ENCODE measurements around the gene ZFYVE9. TPM values are rescaled to one million over a fixed set of nuclear protein-coding genes. Genes with fewer than 3 reads are reported as not detected.
"Not testable (repeated sequence)": the region's sequence is repeated elsewhere in the genome, so short reads cannot be mapped to it uniquely, and the experiment has no call there.

ZFYVE9 gene
- total and polyA plus RNA-seq, 2 donors, result 13.1 to 73.5 TPM

DNA sequence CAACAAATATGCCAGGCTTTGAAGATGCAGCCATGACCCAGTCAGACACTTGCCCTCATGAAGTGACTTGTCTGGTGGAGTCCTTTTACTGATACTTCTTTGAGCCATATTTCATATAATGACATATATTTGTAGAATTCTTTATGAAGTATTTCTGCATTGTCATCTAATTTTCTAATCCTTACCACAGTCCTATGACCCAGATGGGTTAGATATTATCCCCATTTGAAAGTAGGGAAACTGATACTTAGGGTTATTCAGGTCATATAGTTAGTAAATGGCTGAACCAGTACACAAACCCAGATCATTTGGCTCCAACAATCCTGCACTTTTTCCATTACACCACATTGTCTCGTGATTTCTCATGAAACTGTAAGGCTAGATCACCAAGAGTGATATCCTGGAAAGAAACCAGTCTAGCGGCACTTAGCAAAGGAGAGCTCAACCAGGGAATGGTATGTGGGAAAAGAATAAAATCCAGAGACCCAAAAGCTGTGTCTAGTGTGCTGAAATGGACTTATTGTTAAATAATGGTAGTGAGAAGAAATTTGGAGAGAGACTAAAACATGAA is 49.6 kb downstream of the ZFYVE9 start:
- Histone ChIP-seq H3K4me3 (ENCODE audit: low read depth, low read length) (no peak overlapping the region), H3K4me1 (ENCODE audit: insufficient read depth) (no peaks in the 10 kb centered on the region), H3K27ac (ENCODE audit: low read depth) (no peak overlapping the region), H3K36me3 (ENCODE audit: insufficient read depth) (no peaks in the 10 kb centered on the region)
- WGBS, result 73% methylated on average over 2 of the region's 2 CpGs
- DNase-seq (ENCODE audit: extremely low spot score), result no peak

GRCh38 chr1:52192024-52192423 is 50.1 kb downstream of the ZFYVE9 start:
- no peak overlapping the region for H3K4me3 ChIP-seq (ENCODE audit: low read depth, low read length)
- H3K27ac ChIP-seq (ENCODE audit: low read depth), result no peak overlapping the region
- H3K36me3 ChIP-seq (ENCODE audit: insufficient read depth), result no peaks in the 10 kb centered on the region
- 62% methylated on average over 2 of the region's 2 CpGs for WGBS
- no peak for DNase-seq (ENCODE audit: extremely low spot score)
- no peaks in the 10 kb centered on the region for H3K4me1 ChIP-seq (ENCODE audit: insufficient read depth)

DNA sequence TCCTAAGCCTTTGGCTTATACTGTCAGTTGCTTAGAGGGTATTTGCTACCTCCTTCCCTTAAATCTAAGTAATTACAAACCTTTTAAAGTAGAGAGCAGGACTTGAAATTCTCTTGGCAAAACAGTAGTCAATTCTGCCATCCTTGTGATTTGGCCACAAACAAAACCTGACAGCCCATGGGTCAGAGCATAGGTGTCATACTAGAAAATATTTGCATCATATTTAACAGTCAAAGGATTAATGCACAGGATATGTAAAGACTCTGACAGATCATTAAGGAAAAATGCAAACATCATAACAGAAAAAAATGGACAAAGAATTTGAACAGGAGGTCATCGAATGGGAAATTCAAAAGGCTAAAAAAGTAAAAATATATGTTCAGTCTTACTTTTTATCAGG is 50.5 kb downstream of the ZFYVE9 start:
- WGBS, result 91% methylated on average over 1 of the region's 1 CpG
- H3K27ac ChIP-seq (ENCODE audit: low read depth), result no peak overlapping the region
- DNase-seq (ENCODE audit: extremely low spot score), result no peak

DNA sequence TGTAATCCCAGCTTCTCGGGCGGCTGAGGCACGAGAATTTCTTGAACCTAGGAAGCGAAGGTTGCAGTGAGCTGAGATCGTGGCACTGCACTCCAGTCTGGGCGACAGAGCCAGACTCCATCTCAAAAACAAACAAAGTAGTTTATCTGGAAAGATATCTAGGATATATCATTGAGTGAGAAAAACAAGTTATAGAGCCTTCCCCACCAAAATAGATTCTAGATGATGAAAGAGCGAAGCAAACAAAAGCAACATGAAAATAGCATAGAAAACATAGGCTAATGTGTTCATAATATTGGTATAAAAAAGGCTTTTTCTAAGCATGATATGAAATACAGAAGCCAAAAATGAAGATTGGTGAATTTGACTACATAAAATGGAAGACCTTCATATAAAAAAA is 52.1 kb downstream of the ZFYVE9 start:
- no peaks in the 10 kb centered on the region for H3K4me1 ChIP-seq (ENCODE audit: insufficient read depth)
- H3K36me3 ChIP-seq (ENCODE audit: insufficient read depth), result no peaks in the 10 kb centered on the region
- 82% methylated on average over 7 of the region's 7 CpGs for WGBS
- no peak overlapping the region for H3K27ac ChIP-seq (ENCODE audit: low read depth)
- no peak overlapping the region for H3K4me3 ChIP-seq (ENCODE audit: low read depth, low read length)
- DNase-seq (ENCODE audit: extremely low spot score), result no peak

More for the DNA sequence above, 50.5 kb downstream of the ZFYVE9 start:
- H3K4me1 ChIP-seq (ENCODE audit: insufficient read depth), result no peaks in the 10 kb centered on the region
- no peaks in the 10 kb centered on the region for H3K36me3 ChIP-seq (ENCODE audit: insufficient read depth)
- H3K4me3 ChIP-seq (ENCODE audit: low read depth, low read length), result no peak overlapping the region

DNA sequence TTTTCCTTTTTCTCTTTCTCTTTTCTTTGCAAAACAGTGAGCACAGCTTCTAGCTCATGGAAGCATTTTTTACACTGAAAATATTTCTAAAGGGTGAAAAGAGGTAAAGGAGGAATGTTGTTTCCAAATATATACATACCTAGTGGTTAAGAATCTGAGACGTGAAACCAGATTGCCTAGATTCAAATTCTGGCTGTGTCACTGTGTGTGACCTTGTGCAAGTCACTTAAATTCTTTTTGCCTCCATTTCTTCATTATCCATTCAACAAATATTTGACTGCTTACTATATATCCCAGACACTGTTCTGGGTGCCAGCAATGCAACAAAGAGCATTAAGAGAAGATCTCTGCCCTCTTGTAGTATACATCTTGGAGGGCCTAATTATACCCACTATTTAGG is 53.3 kb downstream of the ZFYVE9 start:
- no peaks in the 10 kb centered on the region for H3K4me1 ChIP-seq (ENCODE audit: insufficient read depth)

DNA sequence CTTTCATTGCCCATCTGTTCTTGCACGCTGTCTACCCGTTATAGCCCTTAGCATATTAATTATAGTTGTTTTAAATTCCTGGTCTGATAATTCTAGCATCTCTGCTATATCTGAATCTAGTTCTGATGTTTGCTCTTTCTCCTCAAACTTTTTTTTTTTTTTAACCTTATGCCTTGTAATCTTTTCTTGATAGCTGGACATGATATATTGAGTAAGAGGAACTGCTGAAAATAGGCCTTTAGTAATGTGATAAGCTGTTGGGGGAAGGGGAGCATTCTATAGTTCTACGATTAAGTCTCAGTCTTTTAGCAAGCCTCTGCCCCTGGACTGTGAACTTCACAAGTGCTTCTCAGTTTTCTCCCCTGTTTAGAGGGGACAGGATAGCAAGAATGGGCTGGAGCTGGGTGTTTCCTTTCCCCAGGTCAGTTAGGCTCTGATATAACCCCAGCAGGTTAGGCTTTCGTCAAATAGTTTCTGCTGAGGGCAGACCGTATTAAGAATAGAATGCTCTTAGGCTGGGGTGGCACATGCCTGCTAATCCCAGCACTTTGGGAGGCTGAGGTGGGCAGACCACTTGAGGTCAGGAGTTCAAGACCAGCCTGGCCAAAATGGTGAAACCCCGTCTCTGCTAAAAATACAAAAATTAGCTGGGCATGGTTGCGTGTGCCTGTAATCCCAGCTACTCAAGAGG is 62.2 kb downstream of the ZFYVE9 start:
- H3K4me3 ChIP-seq (ENCODE audit: low read depth, low read length), result no peak overlapping the region
- no peak for DNase-seq (ENCODE audit: extremely low spot score)
- WGBS, result 83% methylated on average over 7 of the region's 7 CpGs

More for the DNA sequence above, 53.3 kb downstream of the ZFYVE9 start:
- 73% methylated on average over 1 of the region's 1 CpG for WGBS
- H3K4me3 ChIP-seq (ENCODE audit: low read depth, low read length), result no peak overlapping the region
- no peak for DNase-seq (ENCODE audit: extremely low spot score)
- H3K36me3 ChIP-seq (ENCODE audit: insufficient read depth), result no peaks in the 10 kb centered on the region
- no peak overlapping the region for H3K27ac ChIP-seq (ENCODE audit: low read depth)

DNA sequence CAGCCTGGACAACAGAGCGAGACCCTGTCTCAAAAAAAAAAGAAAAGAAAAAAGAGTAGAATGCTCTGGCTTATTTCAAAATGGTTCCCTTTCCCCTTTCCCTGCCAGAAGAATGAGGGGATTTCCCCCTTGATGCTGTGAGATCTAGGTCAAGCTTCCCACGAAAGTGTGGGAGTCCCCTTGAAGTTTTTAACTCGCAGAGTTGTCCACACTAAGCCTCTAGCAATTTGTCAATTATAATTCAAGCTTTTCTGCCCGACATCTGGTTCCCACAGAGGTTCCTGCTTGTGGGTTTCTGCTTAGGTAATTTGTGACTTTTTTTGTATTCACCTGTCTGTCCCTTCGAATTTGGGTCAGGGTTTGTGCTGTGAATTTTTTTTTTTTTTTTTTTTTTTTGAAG is 62.8 kb downstream of the ZFYVE9 start:
- Histone ChIP-seq H3K27ac (ENCODE audit: low read depth) (no peak overlapping the region), H3K36me3 (ENCODE audit: insufficient read depth) (no peaks in the 10 kb centered on the region), H3K4me1 (ENCODE audit: insufficient read depth) (no peaks in the 10 kb centered on the region), H3K4me3 (ENCODE audit: low read depth, low read length) (no peak overlapping the region)
- DNase-seq (ENCODE audit: extremely low spot score), result no peak
- WGBS, result 72% methylated on average over 5 of the region's 5 CpGs

More for the DNA sequence above, 62.2 kb downstream of the ZFYVE9 start:
- Histone ChIP-seq H3K27ac (ENCODE audit: low read depth) (no peak overlapping the region), H3K36me3 (ENCODE audit: insufficient read depth) (no peaks in the 10 kb centered on the region), H3K4me1 (ENCODE audit: insufficient read depth) (no peaks in the 10 kb centered on the region)

- WGBS, result 87% methylated on average over 8 of the region's 8 CpGs
- not testable (repeated sequence) for DNase-seq (ENCODE audit: extremely low spot score); H3K27ac ChIP-seq (ENCODE audit: low read depth)
These were observed 64.8 kb downstream of the ZFYVE9 start for GRCh38 chr1:52206686-52207085.

DNA sequence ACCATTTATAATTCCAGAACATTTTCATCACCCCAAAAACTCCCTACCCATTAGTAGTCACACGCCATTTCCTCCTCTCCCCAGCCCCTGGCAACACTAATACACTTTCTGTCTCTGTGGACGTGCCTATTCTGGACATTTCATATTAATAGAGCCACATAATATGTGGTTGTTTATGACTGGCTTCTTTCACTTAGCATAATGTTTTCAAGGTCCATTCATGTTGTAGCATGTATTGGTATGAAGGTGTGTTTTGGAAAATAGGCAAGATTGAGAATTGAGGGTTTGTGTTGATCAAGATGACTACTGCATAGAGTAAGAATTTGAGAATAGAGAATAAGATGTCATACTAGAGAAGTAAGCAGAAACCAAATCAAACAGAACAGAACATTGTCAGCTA is 67.5 kb downstream of the ZFYVE9 start:
- H3K36me3 ChIP-seq (ENCODE audit: insufficient read depth), result no peaks in the 10 kb centered on the region
- WGBS, result 94% methylated on average over 2 of the region's 2 CpGs
- H3K27ac ChIP-seq (ENCODE audit: low read depth), result no peak overlapping the region
- DNase-seq (ENCODE audit: extremely low spot score), result no peak
- no peak overlapping the region for H3K4me3 ChIP-seq (ENCODE audit: low read depth, low read length)
- H3K4me1 ChIP-seq (ENCODE audit: insufficient read depth), result no peaks in the 10 kb centered on the region

More at GRCh38 chr1:52206686-52207085, 64.8 kb downstream of the ZFYVE9 start:
- not testable (repeated sequence) for H3K4me1 ChIP-seq (ENCODE audit: insufficient read depth); H3K36me3 ChIP-seq (ENCODE audit: insufficient read depth); H3K4me3 ChIP-seq (ENCODE audit: low read depth, low read length)

GRCh38 chr1:52210044-52210443 is 68.2 kb downstream of the ZFYVE9 start:
- Histone ChIP-seq H3K27ac (ENCODE audit: low read depth) (no peak overlapping the region), H3K36me3 (ENCODE audit: insufficient read depth) (no peaks in the 10 kb centered on the region), H3K4me1 (ENCODE audit: insufficient read depth) (no peaks in the 10 kb centered on the region), H3K4me3 (ENCODE audit: low read depth, low read length) (no peak overlapping the region)
- no peak for DNase-seq (ENCODE audit: extremely low spot score)
- WGBS, result 88% methylated on average over 3 of the region's 3 CpGs

- peaks cover 2% of the 10 kb centered on the region for H3K36me3 ChIP-seq (ENCODE audit: insufficient read depth)
- WGBS, result 96% methylated on average over 5 of the region's 5 CpGs
- H3K4me3 ChIP-seq (ENCODE audit: low read depth, low read length), result no peak overlapping the region
- no peaks in the 10 kb centered on the region for H3K4me1 ChIP-seq (ENCODE audit: insufficient read depth)
- no peak overlapping the region for H3K27ac ChIP-seq (ENCODE audit: low read depth)
- DNase-seq (ENCODE audit: extremely low spot score), result no peak
These were observed 75.1 kb downstream of the ZFYVE9 start for GRCh38 chr1:52216907-52217458.

GRCh38 chr1:52225174-52225573 is 83.3 kb downstream of the ZFYVE9 start:
- H3K4me3 ChIP-seq (ENCODE audit: low read depth, low read length), result no peak overlapping the region
- H3K36me3 ChIP-seq (ENCODE audit: insufficient read depth), result no peaks in the 10 kb centered on the region
- H3K27ac ChIP-seq (ENCODE audit: low read depth), result no peak overlapping the region
- no peak for DNase-seq (ENCODE audit: extremely low spot score)
- 97% methylated on average over 10 of the region's 10 CpGs for WGBS
- H3K4me1 ChIP-seq (ENCODE audit: insufficient read depth), result no peaks in the 10 kb centered on the region

GRCh38 chr1:52229494-52229893 is 87.6 kb downstream of the ZFYVE9 start:
- peaks cover 2% of the 10 kb centered on the region for H3K36me3 ChIP-seq (ENCODE audit: insufficient read depth)
- WGBS, result 96% methylated on average over 3 of the region's 3 CpGs
- no peaks in the 10 kb centered on the region for H3K4me1 ChIP-seq (ENCODE audit: insufficient read depth)
- H3K27ac ChIP-seq (ENCODE audit: low read depth), result no peak overlapping the region
- no peak for DNase-seq (ENCODE audit: extremely low spot score)
- no peak overlapping the region for H3K4me3 ChIP-seq (ENCODE audit: low read depth, low read length)

DNA sequence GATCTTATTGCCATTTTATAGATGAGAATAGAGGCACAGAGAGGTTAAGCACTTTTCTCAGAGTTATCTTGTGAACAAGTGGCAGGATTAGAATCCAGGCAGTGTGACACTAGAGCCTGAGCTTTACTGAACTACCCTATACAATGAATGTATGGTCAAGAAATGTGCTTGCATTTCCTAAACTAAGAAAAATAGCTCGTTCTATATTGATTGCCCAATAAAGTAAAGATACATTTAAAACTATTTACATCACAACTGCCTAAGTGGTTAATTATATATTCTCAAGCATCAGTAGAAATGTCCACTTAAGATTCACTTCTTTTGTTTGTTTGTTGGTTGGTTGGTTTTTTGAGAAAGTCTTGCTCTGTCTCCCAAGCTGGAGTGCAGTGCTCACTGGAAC is 91.6 kb downstream of the ZFYVE9 start:
- no peaks in the 10 kb centered on the region for H3K4me1 ChIP-seq (ENCODE audit: insufficient read depth)
- DNase-seq (ENCODE audit: extremely low spot score), result no peak
- 92% methylated on average over 1 of the region's 1 CpG for WGBS
- no peak overlapping the region for H3K27ac ChIP-seq (ENCODE audit: low read depth)
- H3K4me3 ChIP-seq (ENCODE audit: low read depth, low read length), result no peak overlapping the region
- peaks cover 2% of the 10 kb centered on the region for H3K36me3 ChIP-seq (ENCODE audit: insufficient read depth)

Data from urinary bladder (tissue), 4 donors.